CD14-positive monocyte (primary cell): ENCODE data around the gene FBXO7. TPM values are rescaled to one million over a fixed set of nuclear protein-coding genes. Genes with fewer than 3 reads are reported as not detected.

Experiments used
- DNase-seq, 3 donors: peaks; one replicate each; pipeline ENCODE4 v3.0.0-alpha.2; 2011 to 2022
- H2AFZ ChIP-seq: 2 replicates; pipeline ENCODE4 v1.6.0; 2012; ENCODE audit warnings: mild to moderate bottlenecking, low read depth, low read length, inconsistent platforms; ENCODE audit not compliant: insufficient read depth, poor library complexity, severe bottlenecking
- H3K27ac ChIP-seq, 2 donors: 1 replicate in 1 of 2; 2 replicates in 1 of 2; pipeline ENCODE4 v1.5.1; 2012 to 2013; ENCODE audit warnings: low read length in 2 of 2, control low read depth in 1 of 2, inconsistent platforms in 1 of 2, low read depth in 1 of 2, mild to moderate bottlenecking in 1 of 2
- H3K27me3 ChIP-seq, 2 donors: one replicate each; pipeline versions ENCODE4 v1.6.0 to v1.6.1; 2011 to 2013; ENCODE audit warnings: low read length in 2 of 2; ENCODE audit not compliant: control insufficient read depth in 2 of 2, insufficient read depth in 2 of 2
- H3K36me3 ChIP-seq, 2 donors: replicated peaks in 1 of 2; 1 replicate in 1 of 2; 2 replicates in 1 of 2; pipeline versions ENCODE4 v1.5.1 to v1.6.1; 2012 to 2013; ENCODE audit warnings: low read length in 2 of 2, control low read depth in 1 of 2, inconsistent platforms in 1 of 2, mild to moderate bottlenecking in 1 of 2; ENCODE audit not compliant: insufficient read depth in 2 of 2, control insufficient read depth in 1 of 2
- H3K4me1 ChIP-seq, 2 donors: 1 replicate in 1 of 2; 2 replicates in 1 of 2; pipeline versions ENCODE4 v1.5.1 to v1.6.1; 2012 to 2013; ENCODE audit warnings: low read length in 2 of 2, control low read depth in 1 of 2, inconsistent platforms in 1 of 2, mild to moderate bottlenecking in 1 of 2, moderate library complexity in 1 of 2; ENCODE audit not compliant: insufficient read depth in 2 of 2, control insufficient read depth in 1 of 2
- H3K4me2 ChIP-seq: replicated peaks from 2 replicates; pipeline ENCODE3; 2012; ENCODE audit warnings: low read length, moderate library complexity, mild to moderate bottlenecking; ENCODE audit not compliant: poor library complexity, severe bottlenecking; ENCODE audit errors: extremely low read depth
- H3K4me3 ChIP-seq, 3 experiments: fragments of 200-600 bp in 1 of 3; sonication (generic) in 1 of 3; replicated peaks in 1 of 3; 1 replicate in 2 of 3; 2 replicates in 1 of 3; pipeline ENCODE4 v1.5.1; 2011 to 2013; ENCODE audit warnings: low read length in 3 of 3, mild to moderate bottlenecking in 3 of 3, control low read depth in 2 of 3, low read depth in 2 of 3, inconsistent platforms in 1 of 3, moderate library complexity in 1 of 3
- H3K79me2 ChIP-seq: 2 replicates; pipeline ENCODE4 v1.6.0; 2012; ENCODE audit warnings: mild to moderate bottlenecking, control low read depth, inconsistent platforms, low read length, moderate library complexity; ENCODE audit not compliant: insufficient read depth
- H3K9ac ChIP-seq: 2 replicates; pipeline ENCODE4 v1.6.0; 2017; ENCODE audit warnings: low read length, mild to moderate bottlenecking; ENCODE audit not compliant: insufficient read depth, poor library complexity, severe bottlenecking
- H3K9me3 ChIP-seq, 2 donors: replicated peaks in 1 of 2; 1 replicate in 1 of 2; 2 replicates in 1 of 2; pipeline versions ENCODE4 v1.5.1 to v1.6.1; 2012 to 2013; ENCODE audit warnings: low read length in 2 of 2, control low read depth in 1 of 2; ENCODE audit not compliant: control insufficient read depth in 1 of 2, insufficient read depth in 1 of 2
- H4K20me1 ChIP-seq: 2 replicates; pipeline ENCODE4 v1.6.0; 2012; ENCODE audit warnings: mild to moderate bottlenecking, low read length, control low read depth, moderate library complexity; ENCODE audit not compliant: insufficient read depth
- H3K27ac Mint-ChIP-seq, 7 donors: one replicate each; pipeline ENCODE4 v1.8.0; 2020; ENCODE audit warnings: mild to moderate bottlenecking in 7 of 7, mixed read lengths in 7 of 7, moderate library complexity in 6 of 7, inconsistent platforms in 2 of 7
- H3K27me3 Mint-ChIP-seq, 3 donors: one replicate each; pipeline ENCODE4 v1.8.0; 2021 to 2022; ENCODE audit warnings: low read depth in 3 of 3, mild to moderate bottlenecking in 3 of 3, mixed read lengths in 3 of 3, moderate library complexity in 3 of 3, inconsistent platforms in 1 of 3
- H3K36me3 Mint-ChIP-seq, 2 donors: one replicate each; pipeline ENCODE4 v1.8.0; 2020; ENCODE audit warnings: mixed read lengths in 2 of 2, inconsistent platforms in 1 of 2, mild to moderate bottlenecking in 1 of 2
- H3K4me1 Mint-ChIP-seq: one replicate; pipeline ENCODE4 v1.8.0; 2020; ENCODE audit warnings: mild to moderate bottlenecking, mixed read lengths
- H3K4me3 Mint-ChIP-seq, 2 donors: one replicate each; pipeline ENCODE4 v1.8.0; 2020; ENCODE audit warnings: mild to moderate bottlenecking in 2 of 2, mixed read lengths in 2 of 2, moderate library complexity in 1 of 2
- H3K9me3 Mint-ChIP-seq, 7 donors: one replicate each; pipeline ENCODE4 v1.8.0; 2020 to 2022; ENCODE audit warnings: mixed read lengths in 7 of 7, mild to moderate bottlenecking in 6 of 7, moderate library complexity in 6 of 7, inconsistent platforms in 2 of 7
- WGBS: methylation state at CpG from one replicate; pipeline ENCODE4 v1.1.5; 2013; ENCODE audit warnings: missing lambda C conversion rate; ENCODE audit not compliant: insufficient coverage; 5-methylcytosine and 5-hydroxymethylcytosine counted together
- intact Hi-C, 2 donors: fragments of 100-400 bp; cut with micrococcal nuclease; formaldehyde crosslinking; loops; one replicate each; pipeline versions ENCODE4 v1.15.0 to v1.15.1; 2023
- polyA plus RNA-seq, 3 donors: library from polyadenylated mRNA; depleted of rRNA in 1 of 3; unstranded in 2 of 3; stranded (reverse) in 1 of 3; fragments of 300-500 nt in 2 of 3; fragments of >200 nt in 1 of 3; fragmentation: Illumina TruSeq in 2 of 3; gene quantifications; 1 replicate in 2 of 3; 2 replicates in 1 of 3; pipeline ENCODE4 v1.2.3, GENCODE V29; 2012 to 2021
- TF ChIP-seq, protein P1 (sequence below): fragments of 200-600 bp; IDR thresholded peaks from one replicate; pipeline ENCODE4 v1.8.0; 2022; ENCODE audit warnings: antibody characterized with exemption, mild to moderate bottlenecking

Gene FBXO7
- polyA plus RNA-seq, 3 donors = 56.7 to 116 (median 103) TPM

DNA sequence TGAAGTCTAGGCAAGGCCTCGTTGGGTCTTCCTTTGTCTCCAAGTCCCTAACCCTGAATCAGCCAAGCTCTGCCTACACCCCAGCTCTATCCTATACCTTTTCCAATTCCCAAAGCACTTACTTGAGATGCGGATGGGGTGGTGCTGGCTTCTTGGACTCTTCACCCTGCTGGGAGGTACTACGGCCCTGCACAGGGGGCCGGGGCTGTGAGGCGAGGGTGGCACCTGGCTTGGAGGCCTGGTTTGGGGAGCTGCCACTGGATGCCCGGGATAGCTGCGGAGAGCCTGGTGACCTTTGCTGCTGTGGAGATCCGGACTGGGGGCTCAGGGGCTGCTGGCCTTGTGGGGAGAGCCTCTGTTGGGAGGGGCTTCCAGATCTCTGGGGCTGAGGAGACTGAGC is 43.3 kb downstream of the FBXO7 start:
- H3K27ac Mint-ChIP-seq = no peak overlapping the region
- peaks cover 0 to 6% (median 0%) of the 10 kb centered on the region in 7 donors for H3K9me3 Mint-ChIP-seq
- TF ChIP-seq, protein P1, sequence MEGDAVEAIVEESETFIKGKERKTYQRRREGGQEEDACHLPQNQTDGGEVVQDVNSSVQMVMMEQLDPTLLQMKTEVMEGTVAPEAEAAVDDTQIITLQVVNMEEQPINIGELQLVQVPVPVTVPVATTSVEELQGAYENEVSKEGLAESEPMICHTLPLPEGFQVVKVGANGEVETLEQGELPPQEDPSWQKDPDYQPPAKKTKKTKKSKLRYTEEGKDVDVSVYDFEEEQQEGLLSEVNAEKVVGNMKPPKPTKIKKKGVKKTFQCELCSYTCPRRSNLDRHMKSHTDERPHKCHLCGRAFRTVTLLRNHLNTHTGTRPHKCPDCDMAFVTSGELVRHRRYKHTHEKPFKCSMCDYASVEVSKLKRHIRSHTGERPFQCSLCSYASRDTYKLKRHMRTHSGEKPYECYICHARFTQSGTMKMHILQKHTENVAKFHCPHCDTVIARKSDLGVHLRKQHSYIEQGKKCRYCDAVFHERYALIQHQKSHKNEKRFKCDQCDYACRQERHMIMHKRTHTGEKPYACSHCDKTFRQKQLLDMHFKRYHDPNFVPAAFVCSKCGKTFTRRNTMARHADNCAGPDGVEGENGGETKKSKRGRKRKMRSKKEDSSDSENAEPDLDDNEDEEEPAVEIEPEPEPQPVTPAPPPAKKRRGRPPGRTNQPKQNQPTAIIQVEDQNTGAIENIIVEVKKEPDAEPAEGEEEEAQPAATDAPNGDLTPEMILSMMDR = no peak
- Histone ChIP-seq H4K20me1 (no peaks in the 10 kb centered on the region), H3K4me1 (no peaks in the 10 kb centered on the region), H3K79me2 (no peaks in the 10 kb centered on the region), H3K9me3 (no peaks in the 10 kb centered on the region), H3K4me2 (no peak overlapping the region), H2AFZ (no peak overlapping the region), H3K27me3 (no peaks in the 10 kb centered on the region), H3K27ac (no peak overlapping the region), H3K4me3 (no peak overlapping the region), H3K36me3 (no peaks in the 10 kb centered on the region), H3K9ac (no peak overlapping the region)
- intact Hi-C loops = no loop called here
- 96% methylated on average over 8 of the region's 8 CpGs for WGBS
- H3K36me3 Mint-ChIP-seq = no peaks in the 10 kb centered on the region
- no peak for DNase-seq
- H3K27me3 Mint-ChIP-seq = peaks cover 0 to 8% (median 2%) of the 10 kb centered on the region in 3 donors
- no peak overlapping the region for H3K4me3 Mint-ChIP-seq
- no peaks in the 10 kb centered on the region for H3K4me1 Mint-ChIP-seq

DNA sequence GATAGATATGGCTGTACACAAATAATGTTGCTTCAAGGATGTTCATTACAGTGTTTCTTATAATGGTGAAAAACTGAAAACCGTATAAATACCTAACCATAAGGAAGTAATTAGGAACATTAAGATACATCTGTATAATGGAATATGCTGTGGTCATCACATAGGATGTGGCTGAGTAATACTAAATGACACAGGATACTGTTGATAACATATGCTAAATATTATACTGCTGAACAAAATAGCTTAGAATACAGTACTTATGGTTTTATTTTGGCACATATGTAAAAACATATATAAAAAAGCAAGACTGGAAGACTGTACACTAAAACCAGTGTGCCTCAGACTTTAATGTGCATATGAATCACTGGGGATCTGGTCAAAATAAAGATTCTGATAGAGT is 43.8 kb downstream of the FBXO7 start:
- no peaks in the 10 kb centered on the region for H3K36me3 Mint-ChIP-seq
- intact Hi-C loops = no loop called here
- TF ChIP-seq, protein P1 = no peak

More for the DNA sequence above, 43.8 kb downstream of the FBXO7 start:
- no peak for DNase-seq
- no peak overlapping the region for H3K27ac ChIP-seq
- no peaks in the 10 kb centered on the region for H3K36me3 ChIP-seq
- no peaks in the 10 kb centered on the region for H4K20me1 ChIP-seq
- no peaks in the 10 kb centered on the region for H3K4me1 Mint-ChIP-seq
- H3K9me3 Mint-ChIP-seq = peaks cover 0 to 6% (median 0%) of the 10 kb centered on the region in 7 donors
- no peak overlapping the region for H3K9ac ChIP-seq
- no peak overlapping the region for H3K4me3 ChIP-seq
- H3K27me3 Mint-ChIP-seq = peaks cover 0 to 8% (median 2%) of the 10 kb centered on the region in 3 donors
- no peaks in the 10 kb centered on the region for H3K27me3 ChIP-seq
- H3K9me3 ChIP-seq = no peaks in the 10 kb centered on the region
- H3K4me3 Mint-ChIP-seq = no peak overlapping the region
- WGBS = no CpG with 5 or more reads among the region's 1 CpG
- H3K27ac Mint-ChIP-seq = no peak overlapping the region
- no peaks in the 10 kb centered on the region for H3K79me2 ChIP-seq
- H3K4me1 ChIP-seq = no peaks in the 10 kb centered on the region
- H3K4me2 ChIP-seq = no peak overlapping the region
- no peak overlapping the region for H2AFZ ChIP-seq
